Bronchial epithelial cell (primary cell): ENCODE data around the gene BRD4. TPM values are rescaled to one million over a fixed set of nuclear protein-coding genes. Genes with fewer than 3 reads are reported as not detected.
A peak's percentile ranks its signal among the peaks of the same experiment; 100 is the strongest.

Experiments
- DNase-seq: peaks from one replicate; pipeline ENCODE4 v3.0.0-alpha.2; 2010; ENCODE audit warnings: low read depth
- FAIRE-seq: peaks from 2 replicates; lab custom pipeline; 2011; peaks lifted over from hg19 to GRCh38; lab: Jason Lieb, UNC
- H3K27me3 ChIP-seq: 2 replicates; pipeline ENCODE4 v1.5.1; 2011; ENCODE audit warnings: low read length; ENCODE audit not compliant: control insufficient read depth, insufficient read depth
- H3K36me3 ChIP-seq: 2 replicates; pipeline ENCODE4 v1.5.1; 2011; ENCODE audit warnings: low read length; ENCODE audit not compliant: control insufficient read depth, insufficient read depth
- H3K4me3 ChIP-seq: 2 replicates; pipeline ENCODE4 v1.5.1; 2011; ENCODE audit warnings: mild to moderate bottlenecking, low read depth, low read length, control low read depth
- total RNA-seq: library from RNA; depleted of rRNA; stranded (reverse); fragments of >200 nt; gene quantifications from 2 replicates; pipeline ENCODE4 v1.2.1, GENCODE V29; 2014
- TF ChIP-seq, protein P1 (sequence below): IDR thresholded peaks from 2 replicates; pipeline ENCODE4 v1.5.1; 2011; ENCODE audit warnings: mild to moderate bottlenecking, moderate library complexity, low read length, control low read depth, inconsistent platforms; ENCODE audit not compliant: insufficient read depth, severe bottlenecking

BRD4 gene
- total RNA-seq, 1 donor from 2014 or later = 12.1 TPM

DNA sequence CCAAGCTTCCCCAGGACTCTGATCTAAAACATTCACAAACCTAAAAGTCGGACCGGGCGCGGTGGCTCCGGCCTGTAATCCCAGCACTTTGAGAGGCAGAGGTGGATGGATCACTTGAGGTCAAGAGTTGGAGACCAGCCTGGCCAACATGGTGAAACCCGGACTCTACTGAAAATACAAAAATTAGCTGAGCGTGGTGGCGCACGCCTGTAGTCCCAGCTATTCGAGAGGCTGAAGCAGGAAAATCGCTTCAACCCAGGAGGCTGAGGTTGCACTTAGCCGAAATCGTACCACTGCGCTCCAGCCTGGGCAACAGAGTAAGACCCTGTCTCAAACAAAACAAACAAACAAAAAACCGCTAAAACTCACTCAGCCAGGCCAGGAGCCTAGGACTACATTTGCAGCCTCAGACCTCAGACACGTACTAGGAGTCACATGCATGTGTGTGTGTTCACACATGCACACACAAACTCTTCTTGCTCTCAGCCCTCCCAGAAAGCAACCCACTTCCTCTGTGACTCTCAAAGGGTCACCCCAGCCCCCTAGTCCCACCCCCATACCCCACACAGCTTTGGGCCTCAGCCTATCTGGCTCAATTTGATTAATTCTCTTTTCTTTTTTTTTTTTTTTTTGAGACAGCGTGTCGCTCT is 130.8 kb downstream of the BRD4 start:
- DNase-seq = no peak
- FAIRE-seq = no peak
- Histone ChIP-seq H3K4me3 (peak overlapping the region; percentile 93), H3K36me3 (peaks cover 13% of the 10 kb centered on the region), H3K27me3 (no peaks in the 10 kb centered on the region)
- TF ChIP-seq, protein P1, sequence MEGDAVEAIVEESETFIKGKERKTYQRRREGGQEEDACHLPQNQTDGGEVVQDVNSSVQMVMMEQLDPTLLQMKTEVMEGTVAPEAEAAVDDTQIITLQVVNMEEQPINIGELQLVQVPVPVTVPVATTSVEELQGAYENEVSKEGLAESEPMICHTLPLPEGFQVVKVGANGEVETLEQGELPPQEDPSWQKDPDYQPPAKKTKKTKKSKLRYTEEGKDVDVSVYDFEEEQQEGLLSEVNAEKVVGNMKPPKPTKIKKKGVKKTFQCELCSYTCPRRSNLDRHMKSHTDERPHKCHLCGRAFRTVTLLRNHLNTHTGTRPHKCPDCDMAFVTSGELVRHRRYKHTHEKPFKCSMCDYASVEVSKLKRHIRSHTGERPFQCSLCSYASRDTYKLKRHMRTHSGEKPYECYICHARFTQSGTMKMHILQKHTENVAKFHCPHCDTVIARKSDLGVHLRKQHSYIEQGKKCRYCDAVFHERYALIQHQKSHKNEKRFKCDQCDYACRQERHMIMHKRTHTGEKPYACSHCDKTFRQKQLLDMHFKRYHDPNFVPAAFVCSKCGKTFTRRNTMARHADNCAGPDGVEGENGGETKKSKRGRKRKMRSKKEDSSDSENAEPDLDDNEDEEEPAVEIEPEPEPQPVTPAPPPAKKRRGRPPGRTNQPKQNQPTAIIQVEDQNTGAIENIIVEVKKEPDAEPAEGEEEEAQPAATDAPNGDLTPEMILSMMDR = no peak

DNA sequence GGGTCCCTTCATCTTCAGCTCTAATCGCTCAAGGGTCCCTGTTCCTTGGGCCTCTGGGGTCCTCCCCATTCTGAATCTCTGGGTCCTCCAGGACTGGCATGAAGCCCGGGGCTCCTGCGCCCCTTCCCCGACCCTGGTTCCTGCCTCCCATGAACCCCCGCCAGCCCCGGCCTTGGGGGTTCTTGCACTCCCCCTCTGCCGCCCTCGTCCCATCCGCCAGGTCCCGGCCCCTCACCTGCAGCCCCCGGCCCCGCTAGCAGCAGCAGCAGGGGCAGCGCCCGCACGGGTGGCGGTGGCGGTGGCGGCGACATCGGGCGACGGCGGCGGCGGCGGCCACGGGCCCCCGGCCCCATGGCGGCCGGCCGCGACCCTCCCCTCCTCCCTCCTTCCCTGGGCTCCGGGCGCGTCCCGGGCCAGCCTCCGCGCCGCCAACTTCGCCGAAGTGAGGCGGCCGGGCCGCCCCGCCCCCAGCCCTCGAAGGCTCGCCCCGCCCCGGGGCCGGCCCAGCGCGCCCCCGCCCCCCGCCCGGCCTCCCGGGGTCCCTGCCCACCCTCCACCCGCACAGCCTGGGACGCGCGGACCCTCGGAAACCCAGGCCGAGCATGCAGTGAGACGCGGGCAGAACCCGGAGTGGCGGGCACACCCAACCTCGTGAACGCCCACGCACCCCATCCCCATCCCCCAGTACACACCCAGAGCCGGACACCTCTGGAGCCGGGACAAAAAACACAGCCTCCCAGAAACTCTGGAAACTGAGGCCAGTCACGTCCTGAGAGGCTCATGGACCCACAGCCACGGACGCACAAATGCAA is 131.6 kb downstream of the BRD4 start, which contains the start of gene NOTCH3:
TSS of gene NOTCH3 (minus strand) at position 443 of the 812 bp plus-strand sequence. CDS start at position 353, 90 bp downstream.
- no peak for FAIRE-seq
- TF ChIP-seq, protein P1 = no peak
- Histone ChIP-seq H3K4me3 (peak within 1 kb of the TSS; percentile 93), H3K27me3 (no peaks in the 10 kb centered on the region), H3K36me3 (peaks cover 16% of the 10 kb centered on the region)
- DNase-seq = no peak

DNA sequence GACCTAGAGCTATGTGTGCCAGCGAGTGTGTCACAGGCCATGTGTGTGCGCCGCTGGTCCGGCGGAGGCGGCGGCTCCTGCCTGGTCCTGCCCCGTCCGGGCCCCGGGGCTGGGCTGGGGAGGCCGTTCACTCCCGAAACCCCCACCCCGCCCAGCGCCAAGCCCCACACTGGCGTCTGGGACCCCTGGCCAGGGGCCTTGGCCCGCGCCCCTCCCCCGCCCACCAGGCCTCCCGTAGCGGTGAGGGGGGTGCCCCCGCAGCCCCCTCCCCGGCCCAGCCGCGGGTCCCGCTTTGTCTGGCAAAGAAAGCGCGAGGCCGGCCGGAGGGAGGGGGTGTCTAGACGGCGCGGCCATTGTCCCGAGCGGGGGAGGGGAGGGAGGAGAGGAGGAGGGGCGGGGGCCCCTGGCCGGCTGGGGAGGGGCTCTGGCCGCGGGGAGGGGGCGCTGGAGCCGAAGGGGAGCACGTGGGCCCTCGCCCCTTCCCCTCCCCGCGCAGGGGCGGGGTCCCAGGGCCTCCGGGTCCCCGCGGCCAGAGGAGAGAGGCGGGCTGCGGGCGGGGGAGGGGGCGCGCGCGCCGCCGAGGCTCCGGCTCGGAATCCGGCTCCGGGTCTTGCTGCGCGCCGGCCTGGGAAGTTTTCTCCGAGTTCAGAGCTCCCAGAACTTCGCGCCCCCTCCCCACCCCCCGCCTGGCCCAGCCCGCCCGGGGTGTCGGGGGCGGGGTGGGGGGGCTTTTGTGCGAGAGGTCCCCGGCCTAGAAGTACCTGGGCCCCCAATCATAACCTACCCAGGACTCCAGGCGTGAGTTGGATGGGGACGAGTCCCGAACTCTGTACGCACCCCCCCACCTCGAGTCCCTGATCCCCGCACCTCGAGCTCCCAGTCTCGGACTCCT is 132.4 kb downstream of the BRD4 start:
- FAIRE-seq (no peak), DNase-seq (peak; percentile 47)
- Histone ChIP-seq H3K36me3 (peaks cover 16% of the 10 kb centered on the region), H3K4me3 (peak overlapping the region; percentile 93), H3K27me3 (no peaks in the 10 kb centered on the region)
- TF ChIP-seq, protein P1 = no peak

DNA sequence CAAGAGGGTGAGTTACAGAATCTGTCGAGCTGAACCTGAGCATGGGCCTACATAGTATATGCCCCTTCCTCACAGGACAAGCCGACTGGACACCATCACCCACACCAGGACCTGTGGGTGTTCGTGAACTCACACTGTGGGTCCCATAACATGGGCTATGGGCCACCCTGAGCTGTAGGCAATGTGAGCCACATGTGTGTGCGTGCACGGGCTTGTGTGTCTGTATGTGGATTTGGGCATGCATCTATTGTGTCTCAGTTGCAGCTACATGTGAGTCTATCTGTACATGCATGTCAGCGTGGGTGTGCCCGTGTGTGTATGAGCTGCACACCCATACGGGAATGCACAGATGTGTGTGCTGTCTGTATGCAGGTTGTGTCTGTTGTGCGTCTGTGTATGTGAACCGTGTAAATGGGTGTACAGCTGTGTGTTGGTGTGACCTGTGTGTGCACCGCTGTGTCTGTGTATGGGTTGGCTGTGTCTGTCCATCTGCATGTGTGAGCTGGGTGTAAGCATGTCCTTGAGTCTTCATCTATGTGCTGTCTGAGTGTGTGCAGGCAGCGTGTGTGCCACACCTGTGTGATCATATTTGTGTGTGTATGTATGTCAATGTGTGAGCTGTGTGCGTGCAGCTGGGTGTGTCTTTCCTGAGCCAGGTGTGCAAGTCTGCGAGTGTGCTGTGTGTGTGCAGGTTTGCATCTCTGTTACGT is 133.2 kb downstream of the BRD4 start:
- peak; percentile 97 for FAIRE-seq
- DNase-seq = no peak
- no peaks in the 10 kb centered on the region for H3K27me3 ChIP-seq
- peaks cover 18% of the 10 kb centered on the region for H3K36me3 ChIP-seq
- peak overlapping the region; percentile 93 for H3K4me3 ChIP-seq
- TF ChIP-seq, protein P1 = no peak

DNA sequence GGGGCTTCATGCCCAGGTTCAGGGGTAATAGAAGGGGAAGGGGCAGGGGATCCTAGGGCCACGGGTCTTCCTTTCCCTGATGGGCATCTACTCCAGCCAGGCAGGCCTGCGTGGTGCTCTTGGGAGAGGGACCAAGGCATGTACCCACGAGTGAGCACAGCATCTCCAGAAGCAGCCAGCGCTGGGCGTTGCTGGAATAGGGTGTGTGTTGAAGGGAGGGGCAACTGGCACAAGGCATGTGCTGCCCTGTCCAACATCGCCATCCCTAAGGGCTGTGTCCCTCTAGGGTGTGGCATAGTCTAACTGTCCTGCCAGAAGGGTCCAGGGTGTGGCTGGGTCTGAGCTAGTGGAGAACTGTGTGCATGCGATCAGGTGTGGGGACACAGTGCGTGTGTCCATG is 134.4 kb downstream of the BRD4 start:
- DNase-seq = peak; percentile 22
- H3K36me3 ChIP-seq = peaks cover 18% of the 10 kb centered on the region
- H3K4me3 ChIP-seq = no peak overlapping the region
- FAIRE-seq = peak; percentile 64
- no peaks in the 10 kb centered on the region for H3K27me3 ChIP-seq
- TF ChIP-seq, protein P1 = no peak
